HCT116 (cell line): Measurements from ENCODE around the gene RASGRF2. TPM values are rescaled to one million over a fixed set of nuclear protein-coding genes. Genes with fewer than 3 reads are reported as not detected.

Experiments used
- ATAC-seq: fragments of 200-7000 bp; cut with Tn5 transposase; 2 replicates; pipeline ENCODE4 v1.9.1; 2020; ENCODE audit warnings: mild to moderate bottlenecking, moderate library complexity
- BruUV-seq: library from RNA; stranded (reverse); fragments of 400-500 nt; replicated peaks from 2 replicates; lab custom pipeline; 2021; lab: Mats Ljungman, UMichigan
- CTCF ChIA-PET: fragments of 300-600 bp; sonication (Branson Sonifier 250); formaldehyde crosslinking; loops from one replicate; lab custom pipeline; 2021; ENCODE audit warnings: antibody characterized with exemption; lab: Charles Lee
- POLR2A ChIA-PET: fragments of 300-600, 350-600 bp; sonication (Branson Sonifier 250); formaldehyde crosslinking; loops from one replicate; lab custom pipeline; 2021; ENCODE audit warnings: antibody characterized with exemption; lab: Charles Lee
- RAD21 ChIA-PET, 2 experiments: fragments of 300-600 bp; sonication (Branson Sonifier 250); formaldehyde crosslinking; loops; one replicate each; lab custom pipeline; 2023; ENCODE audit warnings: low total read pairs in 2 of 2; ENCODE audit not compliant: uncharacterized antibody in 2 of 2, unreplicated experiment in 2 of 2, low non-redundant PET in 1 of 2; lab: Charles Lee
- DNase-seq: peaks from one replicate; pipeline ENCODE4 v3.0.0-alpha.2; 2010; ENCODE audit warnings: low read depth, low spot score
- H2AFZ ChIP-seq: fragments of 200-600 bp; shearing (Covaris generic), sonication (generic); 2 replicates; pipeline ENCODE4 v1.6.1; 2017; ENCODE audit warnings: low read depth, mixed run types, mixed read lengths, antibody characterized with exemption, low read length; ENCODE audit not compliant: poor library complexity, severe bottlenecking
- H3K27ac ChIP-seq: 2 replicates; pipeline ENCODE4 v1.5.1; 2012; ENCODE audit warnings: low read depth, low read length
- H3K27me3 ChIP-seq: fragments of 200-600 bp; sonication (generic); 2 replicates; pipeline ENCODE4 v1.6.1; 2016; ENCODE audit warnings: mixed run types, low read length, mixed read lengths; ENCODE audit not compliant: insufficient read depth
- H3K36me3 ChIP-seq, 2 experiments: fragments of 200-500 bp in 1 of 2; fragments of 200-600 bp in 1 of 2; sonication (Bioruptor generic) in 1 of 2; sonication (generic) in 1 of 2; 2 replicates each; pipeline versions ENCODE4 v1.5.1 to v1.6.1; 2014 to 2016; ENCODE audit warnings: low read length in 2 of 2, inconsistent platforms in 1 of 2, mixed read lengths in 1 of 2, mixed run types in 1 of 2; ENCODE audit not compliant: insufficient read depth in 2 of 2, control insufficient read depth in 1 of 2
- H3K4me1 ChIP-seq, 2 experiments: fragments of 200-600 bp in 1 of 2; sonication (generic) in 1 of 2; 2 replicates each; pipeline versions ENCODE4 v1.5.1 to v1.6.1; 2012 to 2017; ENCODE audit warnings: low read length in 2 of 2, inconsistent platforms in 1 of 2, mild to moderate bottlenecking in 1 of 2, mixed read lengths in 1 of 2, mixed run types in 1 of 2, moderate library complexity in 1 of 2; ENCODE audit not compliant: insufficient read depth in 2 of 2, control insufficient read depth in 1 of 2
- H3K4me2 ChIP-seq: fragments of 200-600 bp; sonication (generic); 2 replicates; pipeline ENCODE4 v1.6.1; 2017; ENCODE audit warnings: mixed run types, low read length, mixed read lengths
- H3K4me3 ChIP-seq, 2 experiments: fragments of 200-600 bp in 1 of 2; sonication (generic) in 1 of 2; replicated peaks in 1 of 2; 2 replicates each; pipeline ENCODE4 v1.5.1; 2011 to 2016; ENCODE audit warnings: low read length in 2 of 2, control low read depth in 1 of 2, low read depth in 1 of 2, mild to moderate bottlenecking in 1 of 2, mixed read lengths in 1 of 2, mixed run types in 1 of 2
- H3K79me2 ChIP-seq: fragments of 200-600 bp; sonication (generic); 2 replicates; pipeline ENCODE4 v1.6.1; 2017; ENCODE audit warnings: mild to moderate bottlenecking, mixed run types, low read length, moderate library complexity, mixed read lengths; ENCODE audit not compliant: insufficient read depth
- H3K9ac ChIP-seq: fragments of 200-600 bp; sonication (generic); 2 replicates; pipeline ENCODE4 v1.6.1; 2016; ENCODE audit warnings: low read length, mixed read lengths
- H3K9me2 ChIP-seq: fragments of 200-600 bp; sonication (generic), shearing (Covaris generic); 2 replicates; pipeline ENCODE4 v1.6.1; 2017; ENCODE audit warnings: mixed run types, mild to moderate bottlenecking, moderate library complexity; ENCODE audit not compliant: insufficient read depth
- H3K9me3 ChIP-seq, 2 experiments: fragments of 200-500 bp in 1 of 2; fragments of 200-600 bp in 1 of 2; sonication (Bioruptor generic) in 1 of 2; sonication (generic) in 1 of 2; 2 replicates each; pipeline ENCODE4 v1.6.1; 2014 to 2017; ENCODE audit warnings: low read length in 2 of 2, mixed read lengths in 2 of 2, inconsistent platforms in 1 of 2, low read depth in 1 of 2, mild to moderate bottlenecking in 1 of 2, mixed run types in 1 of 2, moderate library complexity in 1 of 2; ENCODE audit not compliant: control insufficient read depth in 1 of 2, insufficient read depth in 1 of 2
- H4K20me1 ChIP-seq: fragments of 200-600 bp; sonication (generic), shearing (Covaris generic); 2 replicates; pipeline ENCODE4 v1.6.1; 2017; ENCODE audit warnings: mixed run types, mild to moderate bottlenecking, moderate library complexity; ENCODE audit not compliant: insufficient read depth
- ELF1 ChIP-seq: IDR thresholded peaks from 2 replicates; pipeline ENCODE4 v1.6.1; 2012; ENCODE audit warnings: low read depth, borderline replicate concordance
- intact Hi-C: fragments of 100-400 bp; cut with micrococcal nuclease; formaldehyde crosslinking; loops from 2 replicates; pipeline ENCODE4 v1.10.0; 2022
- total RNA-seq: library from RNA; stranded (reverse); gene quantifications from one replicate; pipeline ENCODE4 v1.2.1, GENCODE V29; 2021; ENCODE audit not compliant: unreplicated experiment
- TF ChIP-seq, protein P1 (sequence below): IDR thresholded peaks from 2 replicates; pipeline ENCODE4 v1.6.1; 2012
- TF ChIP-seq, protein P2 (sequence below), 3 experiments: fragments of 200-600 bp in 1 of 3; sonication (generic) in 1 of 3; IDR thresholded peaks in 2 of 3; conservative IDR thresholded peaks in 1 of 3; 2 replicates each; pipeline ENCODE4 v1.5.1; 2012 to 2017; ENCODE audit warnings: low read depth in 2 of 3, low read length in 2 of 3, antibody characterized with exemption in 1 of 3, borderline replicate concordance in 1 of 3, control low read depth in 1 of 3, mild to moderate bottlenecking in 1 of 3, mixed read lengths in 1 of 3, mixed run types in 1 of 3, moderate library complexity in 1 of 3; ENCODE audit not compliant: insufficient read depth in 1 of 3

The RASGRF2 gene
- total RNA-seq, 1 experiment from 2014 or later: 0.05 TPM

DNA sequence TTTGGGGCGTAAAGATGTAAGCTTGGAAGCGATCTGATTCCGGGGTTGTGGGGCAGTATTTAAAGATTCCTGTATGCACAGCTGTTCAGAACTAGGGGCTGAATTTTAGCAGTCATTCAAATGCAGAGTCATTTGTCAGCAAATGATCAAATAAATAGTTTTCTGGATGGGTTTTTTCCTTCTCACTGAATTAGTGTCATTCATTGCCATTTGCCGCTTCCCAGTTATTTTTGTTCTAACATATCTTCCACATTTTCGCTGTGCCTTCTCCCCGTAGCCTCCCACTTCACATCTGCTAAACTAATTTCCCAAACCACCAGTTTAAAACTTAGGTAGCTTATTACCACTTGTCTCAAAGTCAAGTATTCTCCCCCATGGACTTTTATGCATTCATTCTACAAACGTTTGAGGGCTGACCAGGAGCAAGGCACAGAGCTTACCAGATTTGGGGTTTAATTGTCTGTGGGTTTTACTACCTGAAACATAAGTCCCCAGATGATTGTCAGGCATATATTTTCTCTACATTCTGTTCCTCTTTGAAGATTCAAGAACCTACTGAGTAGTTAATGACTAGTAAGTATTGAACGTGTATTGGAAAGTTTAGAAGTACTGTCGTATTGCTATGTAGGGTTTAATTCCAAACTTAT is 231.7 kb downstream of the RASGRF2 start:
- DNase-seq: no peak
- no peaks in the 10 kb centered on the region for H4K20me1 ChIP-seq
- BruUV-seq: no TSS peak
- H3K27me3 ChIP-seq: no peaks in the 10 kb centered on the region
- intact Hi-C loops: no loop called here
- no peak overlapping the region for H2AFZ ChIP-seq
- H3K36me3 ChIP-seq: no peaks in the 10 kb centered on the region
- H3K9ac ChIP-seq: no peak overlapping the region
- CTCF ChIA-PET: interaction anchor here (1.6 kb wide), 1 partner anchor 10 kb away, joined by 3 read pairs; no protein-coding TSS in a partner anchor
- H3K79me2 ChIP-seq: no peaks in the 10 kb centered on the region
- no peak overlapping the region for H3K4me3 ChIP-seq
- H3K4me1 ChIP-seq: peaks cover 0 to 6% of the 10 kb centered on the region in 2 experiments; a peak in 1 of 4 replicates
- no peak for ATAC-seq
- H3K27ac ChIP-seq: no peak overlapping the region
- H3K4me2 ChIP-seq: no peak overlapping the region
- no peaks in the 10 kb centered on the region for H3K9me3 ChIP-seq
- POLR2A ChIA-PET: no interaction called here
- H3K9me2 ChIP-seq: no peaks in the 10 kb centered on the region
- RAD21 ChIA-PET: no interaction called here
- TF ChIP-seq, protein P1, sequence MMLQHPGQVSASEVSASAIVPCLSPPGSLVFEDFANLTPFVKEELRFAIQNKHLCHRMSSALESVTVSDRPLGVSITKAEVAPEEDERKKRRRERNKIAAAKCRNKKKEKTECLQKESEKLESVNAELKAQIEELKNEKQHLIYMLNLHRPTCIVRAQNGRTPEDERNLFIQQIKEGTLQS: no peak

DNA sequence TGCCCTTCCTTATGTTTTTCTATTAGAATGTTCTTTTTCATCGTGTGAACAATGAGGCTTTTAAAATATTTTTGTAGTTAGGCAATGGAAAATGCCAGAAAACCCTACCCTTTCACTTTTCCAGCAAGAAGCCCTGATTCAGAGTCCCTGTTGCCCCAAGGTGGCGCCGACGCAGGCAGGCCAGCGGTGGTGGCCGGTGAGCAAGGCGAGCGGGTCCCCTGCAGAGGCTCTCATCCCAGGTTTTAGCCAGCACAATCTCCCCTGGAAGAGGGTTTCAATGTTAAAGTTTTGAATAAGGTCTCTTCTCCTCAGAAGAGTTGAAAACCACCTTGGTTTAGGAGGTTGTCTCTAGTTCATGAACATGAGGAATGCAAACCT is 232.2 kb downstream of the RASGRF2 start:
- no peaks in the 10 kb centered on the region for H3K36me3 ChIP-seq
- no peaks in the 10 kb centered on the region for H3K9me2 ChIP-seq
- ChIA-PET RAD21 (no interaction called here), CTCF (no interaction called here), POLR2A (no interaction called here)
- H3K27me3 ChIP-seq: no peaks in the 10 kb centered on the region
- H3K4me1 ChIP-seq: peaks cover 0 to 6% of the 10 kb centered on the region in 2 experiments; a peak in 1 of 4 replicates
- TF ChIP-seq, protein P2, sequence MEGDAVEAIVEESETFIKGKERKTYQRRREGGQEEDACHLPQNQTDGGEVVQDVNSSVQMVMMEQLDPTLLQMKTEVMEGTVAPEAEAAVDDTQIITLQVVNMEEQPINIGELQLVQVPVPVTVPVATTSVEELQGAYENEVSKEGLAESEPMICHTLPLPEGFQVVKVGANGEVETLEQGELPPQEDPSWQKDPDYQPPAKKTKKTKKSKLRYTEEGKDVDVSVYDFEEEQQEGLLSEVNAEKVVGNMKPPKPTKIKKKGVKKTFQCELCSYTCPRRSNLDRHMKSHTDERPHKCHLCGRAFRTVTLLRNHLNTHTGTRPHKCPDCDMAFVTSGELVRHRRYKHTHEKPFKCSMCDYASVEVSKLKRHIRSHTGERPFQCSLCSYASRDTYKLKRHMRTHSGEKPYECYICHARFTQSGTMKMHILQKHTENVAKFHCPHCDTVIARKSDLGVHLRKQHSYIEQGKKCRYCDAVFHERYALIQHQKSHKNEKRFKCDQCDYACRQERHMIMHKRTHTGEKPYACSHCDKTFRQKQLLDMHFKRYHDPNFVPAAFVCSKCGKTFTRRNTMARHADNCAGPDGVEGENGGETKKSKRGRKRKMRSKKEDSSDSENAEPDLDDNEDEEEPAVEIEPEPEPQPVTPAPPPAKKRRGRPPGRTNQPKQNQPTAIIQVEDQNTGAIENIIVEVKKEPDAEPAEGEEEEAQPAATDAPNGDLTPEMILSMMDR (IDR thresholded peaks at IDR 0.05 in 2 of 3, conservative IDR thresholded peaks at IDR 0.05 in 1 of 3; ENCODE audit: borderline replicate concordance in 1 of 3, insufficient read depth in 1 of 3, low read depth in 2 of 3, low read length in 2 of 3): peak in 2 of 3 experiments; percentile 35 to 44; a peak in 2 of 6 replicates
- TF ChIP-seq ELF1: no peak
- H3K27ac ChIP-seq: no peak overlapping the region
- H3K9me3 ChIP-seq: no peaks in the 10 kb centered on the region
- ATAC-seq (no peak; the same call in 1 of the 2 replicates), DNase-seq (no peak)
- no peak overlapping the region for H2AFZ ChIP-seq
- H3K4me3 ChIP-seq: no peak overlapping the region
- H3K79me2 ChIP-seq: no peaks in the 10 kb centered on the region
- no peak overlapping the region for H3K4me2 ChIP-seq
- intact Hi-C loops: no loop called here
- no peaks in the 10 kb centered on the region for H4K20me1 ChIP-seq
- no TSS peak for BruUV-seq
- H3K9ac ChIP-seq: no peak overlapping the region
